Activated T-cell treated with anti-CD3 and anti-CD28 coated beads, Interleukin-2, amount 50 U/mL, for 24 hours (primary cell): Measurements from ENCODE around the gene SHROOM4.

Experiments used
- DNase-seq: peaks from one replicate; pipeline ENCODE4 v3.0.0-alpha.2; 2020
- H3K27ac Mint-ChIP-seq: 2 replicates; pipeline ENCODE4 v1.8.0; 2020; ENCODE audit warnings: mild to moderate bottlenecking, mixed read lengths
- H3K27me3 Mint-ChIP-seq: 2 replicates; pipeline ENCODE4 v1.8.0; 2020; ENCODE audit warnings: mixed read lengths
- H3K36me3 Mint-ChIP-seq: 2 replicates; pipeline ENCODE4 v1.8.0; 2020; ENCODE audit warnings: low read depth, mixed read lengths
- H3K4me1 Mint-ChIP-seq: 2 replicates; pipeline ENCODE4 v1.8.0; 2020; ENCODE audit warnings: low read depth, mixed read lengths
- H3K4me3 Mint-ChIP-seq: 2 replicates; pipeline ENCODE4 v1.8.0; 2020; ENCODE audit warnings: mild to moderate bottlenecking, moderate library complexity, mixed read lengths
- H3K9me3 Mint-ChIP-seq: 2 replicates; pipeline ENCODE4 v1.8.0; 2020; ENCODE audit warnings: mixed read lengths

SHROOM4 gene

GRCh38 chrX:50812995-50813842 is 775 bp downstream of the SHROOM4 start:
- H3K9me3 Mint-ChIP-seq = no peaks in the 10 kb centered on the region
- peak overlapping the region; percentile 43 for H3K4me3 Mint-ChIP-seq
- no peak for DNase-seq
- no peaks in the 10 kb centered on the region for H3K36me3 Mint-ChIP-seq
- H3K27me3 Mint-ChIP-seq = peaks cover 86% of the 10 kb centered on the region
- peaks cover 3% of the 10 kb centered on the region for H3K4me1 Mint-ChIP-seq
- no peak overlapping the region for H3K27ac Mint-ChIP-seq

- no peaks in the 10 kb centered on the region for H3K36me3 Mint-ChIP-seq
- H3K27me3 Mint-ChIP-seq = peaks cover 58% of the 10 kb centered on the region
- no peaks in the 10 kb centered on the region for H3K4me1 Mint-ChIP-seq
- H3K9me3 Mint-ChIP-seq = no peaks in the 10 kb centered on the region
- H3K4me3 Mint-ChIP-seq = no peak overlapping the region
- no peak for DNase-seq
- no peak overlapping the region for H3K27ac Mint-ChIP-seq
Observed at GRCh38 chrX:50805276-50805675, 8.7 kb downstream of the SHROOM4 start.

- no peak for DNase-seq
- Mint-ChIP-seq H3K4me1 (no peaks in the 10 kb centered on the region), H3K4me3 (no peak overlapping the region), H3K9me3 (no peaks in the 10 kb centered on the region), H3K27me3 (peaks cover 59% of the 10 kb centered on the region), H3K36me3 (no peaks in the 10 kb centered on the region), H3K27ac (no peak overlapping the region)
Observed at GRCh38 chrX:50801135-50801534, 12.9 kb downstream of the SHROOM4 start.

GRCh38 chrX:50799531-50799961 is 14.4 kb downstream of the SHROOM4 start:
- Mint-ChIP-seq H3K27me3 (peaks cover 57% of the 10 kb centered on the region), H3K9me3 (no peaks in the 10 kb centered on the region), H3K27ac (no peak overlapping the region), H3K4me3 (no peak overlapping the region), H3K4me1 (no peaks in the 10 kb centered on the region), H3K36me3 (no peaks in the 10 kb centered on the region)
- no peak for DNase-seq

- Mint-ChIP-seq H3K36me3 (no peaks in the 10 kb centered on the region), H3K4me3 (no peak overlapping the region), H3K27me3 (peaks cover 57% of the 10 kb centered on the region), H3K9me3 (no peaks in the 10 kb centered on the region), H3K27ac (no peak overlapping the region), H3K4me1 (no peaks in the 10 kb centered on the region)
- DNase-seq = no peak
Observed at GRCh38 chrX:50798783-50799182, 15.2 kb downstream of the SHROOM4 start.

GRCh38 chrX:50787099-50787498 is 26.9 kb downstream of the SHROOM4 start:
- peaks cover 10% of the 10 kb centered on the region for H3K9me3 Mint-ChIP-seq
- no peak overlapping the region for H3K27ac Mint-ChIP-seq
- H3K27me3 Mint-ChIP-seq = peaks cover 72% of the 10 kb centered on the region
- H3K4me1 Mint-ChIP-seq = no peaks in the 10 kb centered on the region
- H3K4me3 Mint-ChIP-seq = no peak overlapping the region
- no peaks in the 10 kb centered on the region for H3K36me3 Mint-ChIP-seq
- no peak for DNase-seq

GRCh38 chrX:50780144-50780543 is 33.9 kb downstream of the SHROOM4 start:
- no peaks in the 10 kb centered on the region for H3K4me1 Mint-ChIP-seq
- H3K4me3 Mint-ChIP-seq = no peak overlapping the region
- peaks cover 74% of the 10 kb centered on the region for H3K27me3 Mint-ChIP-seq
- H3K36me3 Mint-ChIP-seq = no peaks in the 10 kb centered on the region
- no peak overlapping the region for H3K27ac Mint-ChIP-seq
- H3K9me3 Mint-ChIP-seq = no peaks in the 10 kb centered on the region
- no peak for DNase-seq

- Mint-ChIP-seq H3K27ac (no peak overlapping the region), H3K36me3 (no peaks in the 10 kb centered on the region), H3K9me3 (no peaks in the 10 kb centered on the region), H3K4me3 (no peak overlapping the region), H3K4me1 (no peaks in the 10 kb centered on the region), H3K27me3 (peaks cover 76% of the 10 kb centered on the region)
- no peak for DNase-seq
Observed at GRCh38 chrX:50779694-50780093, 34.3 kb downstream of the SHROOM4 start.

- no peak for DNase-seq
- Mint-ChIP-seq H3K4me3 (no peak overlapping the region), H3K27ac (no peak overlapping the region), H3K9me3 (no peaks in the 10 kb centered on the region), H3K4me1 (no peaks in the 10 kb centered on the region), H3K36me3 (no peaks in the 10 kb centered on the region), H3K27me3 (peaks cover 67% of the 10 kb centered on the region)
Observed at GRCh38 chrX:50778272-50778671, 35.7 kb downstream of the SHROOM4 start.

GRCh38 chrX:50776248-50776647 is 37.7 kb downstream of the SHROOM4 start:
- H3K27ac Mint-ChIP-seq = no peak overlapping the region

GRCh38 chrX:50771382-50771781 is 42.6 kb downstream of the SHROOM4 start:
- peaks cover 34% of the 10 kb centered on the region for H3K27me3 Mint-ChIP-seq
- no peak for DNase-seq
- no peaks in the 10 kb centered on the region for H3K36me3 Mint-ChIP-seq
- no peaks in the 10 kb centered on the region for H3K4me1 Mint-ChIP-seq
- H3K27ac Mint-ChIP-seq = no peak overlapping the region
- no peak overlapping the region for H3K4me3 Mint-ChIP-seq
- H3K9me3 Mint-ChIP-seq = no peaks in the 10 kb centered on the region

More at GRCh38 chrX:50776248-50776647, 37.7 kb downstream of the SHROOM4 start:
- H3K4me3 Mint-ChIP-seq = no peak overlapping the region
- DNase-seq = no peak
- no peaks in the 10 kb centered on the region for H3K4me1 Mint-ChIP-seq
- H3K27me3 Mint-ChIP-seq = peaks cover 57% of the 10 kb centered on the region
- H3K9me3 Mint-ChIP-seq = no peaks in the 10 kb centered on the region
- no peaks in the 10 kb centered on the region for H3K36me3 Mint-ChIP-seq

GRCh38 chrX:50770702-50771101 is 43.3 kb downstream of the SHROOM4 start:
- Mint-ChIP-seq H3K27me3 (peaks cover 39% of the 10 kb centered on the region), H3K4me3 (no peak overlapping the region), H3K4me1 (no peaks in the 10 kb centered on the region), H3K9me3 (no peaks in the 10 kb centered on the region), H3K36me3 (no peaks in the 10 kb centered on the region), H3K27ac (no peak overlapping the region)
- no peak for DNase-seq

GRCh38 chrX:50769389-50770063 is 44.5 kb downstream of the SHROOM4 start:
- H3K9me3 Mint-ChIP-seq = no peaks in the 10 kb centered on the region
- H3K36me3 Mint-ChIP-seq = no peaks in the 10 kb centered on the region
- peaks cover 39% of the 10 kb centered on the region for H3K27me3 Mint-ChIP-seq
- no peak overlapping the region for H3K27ac Mint-ChIP-seq
- DNase-seq = no peak
- H3K4me1 Mint-ChIP-seq = no peaks in the 10 kb centered on the region
- no peak overlapping the region for H3K4me3 Mint-ChIP-seq

- no peak for DNase-seq
- Mint-ChIP-seq H3K27ac (no peak overlapping the region), H3K4me1 (no peaks in the 10 kb centered on the region), H3K27me3 (peaks cover 47% of the 10 kb centered on the region), H3K9me3 (no peaks in the 10 kb centered on the region), H3K4me3 (no peak overlapping the region), H3K36me3 (no peaks in the 10 kb centered on the region)
Observed at GRCh38 chrX:50768801-50769200, 45.2 kb downstream of the SHROOM4 start.

- Mint-ChIP-seq H3K27me3 (peaks cover 54% of the 10 kb centered on the region), H3K27ac (no peak overlapping the region), H3K36me3 (no peaks in the 10 kb centered on the region)
Observed at GRCh38 chrX:50765986-50766385, 48.0 kb downstream of the SHROOM4 start.

More at GRCh38 chrX:50765986-50766385, 48.0 kb downstream of the SHROOM4 start:
- H3K4me3 Mint-ChIP-seq = no peak overlapping the region
- H3K4me1 Mint-ChIP-seq = no peaks in the 10 kb centered on the region
- DNase-seq = no peak
- no peaks in the 10 kb centered on the region for H3K9me3 Mint-ChIP-seq
